A549 (cell line): ENCODE measurements around the gene KRT7. TPM values are rescaled to one million over a fixed set of nuclear protein-coding genes. Genes with fewer than 3 reads are reported as not detected.

Experiments
- ATAC-seq, 2 experiments: fragments of 200-7000 bp in 1 of 2; fragments of >200 bp in 1 of 2; cut with Nextera tagmentation in 1 of 2; cut with Tn5 transposase in 1 of 2; 3 replicates each; pipeline versions ENCODE4 v1.8.0 to v1.9.1; 2018 to 2020; ENCODE audit warnings: mild to moderate bottlenecking in 1 of 2, moderate library complexity in 1 of 2
- CTCF ChIA-PET: fragments of 300-600 bp; sonication (Branson Sonifier 250); formaldehyde crosslinking; extraction: SDS; loops from one replicate; lab custom pipeline; 2021; ENCODE audit warnings: antibody characterized with exemption, inconsistent platforms; lab: Yijun Ruan, JAX
- POLR2A ChIA-PET: fragments of 350-600 bp; formaldehyde crosslinking; extraction: SDS; loops from one replicate; lab custom pipeline; 2021; ENCODE audit warnings: antibody characterized with exemption, inconsistent platforms; lab: Yijun Ruan, JAX
- DNase-seq, 2 experiments: peaks; one replicate each; pipeline versions ENCODE4 v3.0.0 to v3.0.0-alpha.2; 2011 to 2016; ENCODE audit warnings: low read depth in 1 of 2, low spot score in 1 of 2
- FAIRE-seq: peaks from 2 replicates; lab custom pipeline; 2011; peaks lifted over from hg19 to GRCh38; lab: Jason Lieb, UNC
- H3K27ac ChIP-seq, 2 experiments: fragments of >200 bp; sonication (Bioruptor Twin); formaldehyde crosslinking; 3 replicates each; pipeline ENCODE4 v1.5.1; 2016 to 2017
- H3K4me1 ChIP-seq: fragments of >200 bp; sonication (Bioruptor Twin); formaldehyde crosslinking; 3 replicates; pipeline ENCODE4 v1.6.1; 2016
- H3K4me2 ChIP-seq: fragments of >200 bp; sonication (Bioruptor Twin); formaldehyde crosslinking; 3 replicates; pipeline ENCODE4 v1.6.1; 2016
- H3K4me3 ChIP-seq: fragments of >200 bp; sonication (Bioruptor Twin); formaldehyde crosslinking; 3 replicates; pipeline ENCODE4 v1.5.1; 2016
- H3K9me3 ChIP-seq: fragments of >200 bp; sonication (Bioruptor Twin); formaldehyde crosslinking; 3 replicates; pipeline ENCODE4 v1.6.1; 2016
- BHLHE40 ChIP-seq: IDR thresholded peaks from 2 replicates; pipeline ENCODE4 v1.6.1; 2012; ENCODE audit warnings: low read depth, low read length, inconsistent platforms
- CBX2 ChIP-seq: fragments of 200-600 bp; sonication (generic); IDR thresholded peaks from 2 replicates; pipeline ENCODE4 v1.6.1; 2016; ENCODE audit warnings: low read depth, mild to moderate bottlenecking, borderline replicate concordance
- CEBPB ChIP-seq, 2 experiments: fragments of >200 bp in 1 of 2; sonication (Bioruptor Twin) in 1 of 2; formaldehyde crosslinking in 1 of 2; IDR thresholded peaks; 2 replicates each; pipeline ENCODE4 v1.6.1; 2012 to 2016
- CHD2 ChIP-seq: fragments of 150-350 bp; IDR thresholded peaks from 2 replicates; pipeline ENCODE4 v1.6.1; 2014; ENCODE audit warnings: low read length; ENCODE audit not compliant: partially characterized antibody
- CHD4 ChIP-seq: fragments of 200-600 bp; sonication (generic); IDR thresholded peaks from 2 replicates; pipeline ENCODE4 v1.6.1; 2016; ENCODE audit warnings: antibody characterized with exemption, mild to moderate bottlenecking, borderline replicate concordance
- CTCF ChIP-seq: fragments of >200 bp; sonication (Bioruptor Twin); formaldehyde crosslinking; IDR thresholded peaks from 3 replicates; pipeline ENCODE4 v1.5.1; 2016
- E2F6 ChIP-seq: IDR thresholded peaks from 2 replicates; pipeline ENCODE4 v1.6.1; 2012; ENCODE audit warnings: low read depth, borderline replicate concordance
- EHF ChIP-seq: fragments of 250-450 bp; sonication (Bioruptor Pico); IDR thresholded peaks from 2 replicates; pipeline ENCODE4 v1.5.0; 2020; ENCODE audit warnings: mild to moderate bottlenecking
- EP300 ChIP-seq, 2 experiments: fragments of >200 bp; sonication (Bioruptor Twin); formaldehyde crosslinking; IDR thresholded peaks; 2 replicates in 1 of 2; 3 replicates in 1 of 2; pipeline ENCODE4 v1.6.1; 2016 to 2017
- ESRRA ChIP-seq: fragments of 150-350 bp; IDR thresholded peaks from 2 replicates; pipeline ENCODE4 v1.6.1; 2014; ENCODE audit warnings: mild to moderate bottlenecking, low read length, borderline replicate concordance
- FOSL2 ChIP-seq, 2 experiments: fragments of 450-650 bp in 1 of 2; fragments of >200 bp in 1 of 2; sonication (Bioruptor Twin) in 1 of 2; formaldehyde crosslinking; IDR thresholded peaks; 2 replicates each; pipeline versions ENCODE4 v1.5.0 to v1.6.1; 2016 to 2020; ENCODE audit warnings: mild to moderate bottlenecking in 1 of 2, moderate library complexity in 1 of 2
- HOXA7 ChIP-seq: fragments of 250-450 bp; sonication (Bioruptor Pico); IDR thresholded peaks from 2 replicates; pipeline ENCODE4 v1.5.0; 2020; ENCODE audit warnings: mild to moderate bottlenecking, moderate library complexity
- HOXB13 ChIP-seq: fragments of 250-450 bp; sonication (Bioruptor Pico); IDR thresholded peaks from 2 replicates; pipeline ENCODE4 v1.5.0; 2020; ENCODE audit warnings: low read depth, mild to moderate bottlenecking, moderate library complexity
- JUN ChIP-seq, 2 experiments: fragments of >200 bp; sonication (Bioruptor Twin); formaldehyde crosslinking; IDR thresholded peaks; 2 replicates in 1 of 2; 3 replicates in 1 of 2; pipeline ENCODE4 v1.6.1; 2016 to 2017
- KDM1A ChIP-seq: fragments of 200-600 bp; sonication (generic); IDR thresholded peaks from 2 replicates; pipeline ENCODE4 v1.6.1; 2016; ENCODE audit warnings: low read depth, mild to moderate bottlenecking
- KDM5A ChIP-seq: fragments of 200-600 bp; sonication (generic); IDR thresholded peaks from 2 replicates; pipeline ENCODE4 v1.6.1; 2016; ENCODE audit warnings: antibody characterized with exemption, mild to moderate bottlenecking
- MAZ ChIP-seq: fragments of 150-350 bp; IDR thresholded peaks from 2 replicates; pipeline ENCODE4 v1.6.1; 2014; ENCODE audit warnings: antibody characterized with exemption, low read depth, low read length, borderline replicate concordance
- NFE2L2 ChIP-seq: fragments of 150-350 bp; conservative IDR thresholded peaks from 2 replicates; pipeline ENCODE4 v1.6.1; 2014; ENCODE audit warnings: low read length
- NPAS2 ChIP-seq: fragments of 250-450 bp; sonication (Bioruptor Pico); IDR thresholded peaks from 2 replicates; pipeline ENCODE4 v1.8.0; 2022; ENCODE audit warnings: mild to moderate bottlenecking, moderate library complexity, borderline replicate concordance
- POLR2A ChIP-seq: IDR thresholded peaks from 2 replicates; pipeline ENCODE4 v1.6.1; 2012; ENCODE audit warnings: mild to moderate bottlenecking, low read length
- RARB ChIP-seq: fragments of 250-450 bp; sonication (Bioruptor Pico); IDR thresholded peaks from 2 replicates; pipeline ENCODE4 v1.8.0; 2021; ENCODE audit warnings: mild to moderate bottlenecking, moderate library complexity
- REST ChIP-seq: fragments of 200-600 bp; sonication (generic); IDR thresholded peaks from 2 replicates; pipeline ENCODE4 v1.6.1; 2016; ENCODE audit warnings: antibody characterized with exemption, mild to moderate bottlenecking, moderate library complexity
- RFX5 ChIP-seq: fragments of 450-650 bp; IDR thresholded peaks from 2 replicates; pipeline ENCODE4 v1.7.1; 2014; ENCODE audit warnings: antibody characterized with exemption, mild to moderate bottlenecking, moderate library complexity
- SMC3 ChIP-seq: fragments of >200 bp; sonication (Bioruptor Twin); formaldehyde crosslinking; IDR thresholded peaks from 3 replicates; pipeline ENCODE4 v1.6.1; 2018; ENCODE audit warnings: inconsistent platforms
- ZSCAN20 ChIP-seq: fragments of 250-450 bp; sonication (Bioruptor Pico); IDR thresholded peaks from 2 replicates; pipeline ENCODE4 v1.8.0; 2022; ENCODE audit warnings: mild to moderate bottlenecking, moderate library complexity
- WGBS: methylation state at CpG from one replicate; pipeline ENCODE4 v1.1.6; 2017; ENCODE audit errors: missing lambda C conversion rate; 5-methylcytosine and 5-hydroxymethylcytosine counted together
- polyA plus RNA-seq, 4 experiments: library from polyadenylated mRNA; depleted of rRNA in 3 of 4; stranded (reverse); fragments of >200 nt; fragmentation: RNase III in 1 of 4; extraction: RNeasy Plus Mini Kit Qiagen cat#74134 plus additional on column Dnase treatment in 1 of 4; gene quantifications; 2 replicates in 3 of 4; 3 replicates in 1 of 4; pipeline ENCODE4 v1.2.3, GENCODE V29; 2011 to 2017

Gene KRT7
- polyA plus RNA-seq, 2 of the 4 experiments (the other 2 are of a cell fraction): 2,623 to 3,055 TPM

GRCh38 chr12:52201451-52201839 is 31.6 kb upstream of the KRT7 start:
- ChIA-PET CTCF (interaction anchor here (0.7 to 4.7 kb wide), 5 partner anchors 18 to 678 kb away, joined by 3 to 20 read pairs (median 7); no protein-coding TSS in a partner anchor), POLR2A (interaction anchor here (1.2 to 2.1 kb wide), 2 partner anchors 10 to 32 kb away, joined by 4 to 7 read pairs; partner anchors contain the start of genes KRT7 and KRT80)

GRCh38 chr12:52202361-52203078 is 30.5 kb upstream of the KRT7 start:
- Histone ChIP-seq H3K27ac (peak overlapping the region; percentile 87 to 96), H3K4me1 (peaks cover 90% of the 10 kb centered on the region), H3K4me3 (no peak overlapping the region), H3K4me2 (peak overlapping the region; percentile 60), H3K9me3 (no peaks in the 10 kb centered on the region)
- ATAC-seq (peak; percentile 10 to 18; a peak in 3 of 6 replicates), FAIRE-seq (no peak), DNase-seq (no peak)
- ChIA-PET CTCF (interaction anchor here (1.5 to 4.7 kb wide), 2 partner anchors 17 to 20 kb away, joined by 7 to 20 read pairs; no protein-coding TSS in a partner anchor), POLR2A (interaction anchor here (1.2 to 2.1 kb wide), 4 partner anchors 10 to 31 kb away, joined by 3 to 14 read pairs (median 6); partner anchors contain the start of genes KRT7 and KRT80)
- WGBS: 79% methylated on average over 16 of the region's 18 CpGs
- TF ChIP-seq MAZ (no peak), ZSCAN20 (no peak), E2F6 (no peak), ESRRA (no peak), HOXB13 (CRISPR knock-in tag) (no peak), CEBPB (IDR thresholded peaks at IDR 0.05) (no peak), SMC3 (no peak), BHLHE40 (no peak), EHF (CRISPR knock-in tag) (no peak), JUN (IDR thresholded peaks at IDR 0.05) (no peak), HOXA7 (CRISPR knock-in tag) (no peak), CBX2 (no peak), KDM5A (no peak), REST (no peak), RFX5 (no peak)

More at GRCh38 chr12:52201451-52201839, 31.6 kb upstream of the KRT7 start:
- WGBS: 80% methylated on average over 3 of the region's 3 CpGs
- ATAC-seq (no peak), FAIRE-seq (no peak), DNase-seq (no peak)
- no peak overlapping the region for H3K4me3 ChIP-seq
- no peak overlapping the region for H3K4me2 ChIP-seq
- peaks cover 82% of the 10 kb centered on the region for H3K4me1 ChIP-seq
- peak overlapping the region; percentile 87 to 96; a peak in 5 of 6 replicates for H3K27ac ChIP-seq
- TF ChIP-seq RARB (CRISPR knock-in tag): no peak
- no peak for TF ChIP-seq EP300 (IDR thresholded peaks at IDR 0.05)
- TF ChIP-seq POLR2A: no peak
- TF ChIP-seq FOSL2 (IDR thresholded peaks at IDR 0.05): no peak
- TF ChIP-seq FOSL2 (CRISPR knock-in tag; IDR thresholded peaks at IDR 0.05): no peak
- no peak for TF ChIP-seq NFE2L2
- no peak for TF ChIP-seq CHD4
- no peak for TF ChIP-seq EHF (CRISPR knock-in tag)
- TF ChIP-seq NPAS2 (CRISPR knock-in tag): no peak
- no peak for TF ChIP-seq CTCF
- no peak for TF ChIP-seq KDM1A
- TF ChIP-seq CHD2: no peak
- no peak for TF ChIP-seq CBX2
- H3K9me3 ChIP-seq: no peaks in the 10 kb centered on the region
